HG02759 (cell line): ENCODE results near the gene SOHLH2.

ENCODE experiments used
- ATAC-seq: cut with Tn5 transposase; IDR thresholded peaks from one replicate; pipeline ENCODE4 v1.9.1; 2021; ENCODE audit warnings: mild to moderate bottlenecking, moderate library complexity; ENCODE audit not compliant: unreplicated experiment

Gene SOHLH2

GRCh38 chr13:36132376-36132775, 82.0 kb downstream of the SOHLH2 start:
- ATAC-seq = no peak

DNA sequence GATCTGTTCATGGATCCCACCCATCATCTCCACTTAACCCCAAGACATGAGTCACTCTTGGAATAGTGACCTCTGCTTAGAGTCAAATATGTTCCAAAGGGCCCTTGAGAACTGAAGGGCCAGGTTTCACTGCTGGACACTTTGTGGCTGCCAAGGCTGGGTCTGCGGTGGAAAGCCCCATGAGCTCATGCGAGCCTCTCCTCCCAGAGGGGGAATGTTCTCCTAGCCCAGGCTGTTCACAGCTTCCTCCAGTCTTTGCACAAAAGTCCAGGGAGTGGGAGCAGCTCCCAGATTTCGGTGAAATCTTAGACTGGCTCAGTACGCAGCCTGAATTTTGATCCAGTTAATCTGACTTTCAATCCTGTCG, 82.4 kb downstream of the SOHLH2 start:
- ATAC-seq = no peak

DNA sequence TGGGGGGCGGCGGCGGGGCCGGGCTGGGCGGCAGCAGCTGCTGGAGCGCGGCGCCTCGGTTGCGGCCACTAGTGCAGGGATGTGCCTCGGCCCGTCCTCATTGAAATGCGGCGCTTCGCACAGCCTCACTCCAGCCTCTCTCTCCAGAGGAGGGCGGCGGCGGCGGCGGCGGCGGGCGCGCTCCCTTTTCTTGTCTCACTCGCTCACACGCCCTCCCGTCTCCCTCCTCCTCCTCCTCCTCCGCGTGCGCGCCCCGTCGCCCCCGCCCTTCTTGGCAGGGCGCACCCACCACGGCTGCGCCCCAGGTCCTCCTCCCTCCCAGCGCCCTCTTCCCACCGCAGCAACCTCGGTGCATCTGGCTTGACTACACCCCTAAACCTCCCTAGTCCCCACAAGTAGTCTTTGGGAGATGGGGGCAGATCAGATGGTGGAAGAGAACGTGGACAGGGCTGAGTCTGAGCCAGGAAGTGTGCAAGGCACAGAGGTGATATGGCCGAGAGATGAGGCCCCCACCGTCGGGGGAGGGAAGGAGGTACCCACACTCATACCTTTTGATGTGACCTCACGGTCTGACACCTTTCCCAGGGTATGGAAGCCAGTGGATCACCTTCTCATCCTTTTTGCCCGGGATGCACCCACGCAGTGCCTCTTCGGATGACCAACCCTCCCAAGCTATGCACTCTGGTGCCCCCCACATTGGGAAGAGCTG, 83.0 kb downstream of the SOHLH2 start, which contains the start of gene DCLK1:
TSS of gene DCLK1 (minus strand) at position 161 of the 709 bp plus-strand sequence.
- no peak for ATAC-seq

GRCh38 chr13:36130552-36131221, 83.7 kb downstream of the SOHLH2 start:
- no peak for ATAC-seq

DNA sequence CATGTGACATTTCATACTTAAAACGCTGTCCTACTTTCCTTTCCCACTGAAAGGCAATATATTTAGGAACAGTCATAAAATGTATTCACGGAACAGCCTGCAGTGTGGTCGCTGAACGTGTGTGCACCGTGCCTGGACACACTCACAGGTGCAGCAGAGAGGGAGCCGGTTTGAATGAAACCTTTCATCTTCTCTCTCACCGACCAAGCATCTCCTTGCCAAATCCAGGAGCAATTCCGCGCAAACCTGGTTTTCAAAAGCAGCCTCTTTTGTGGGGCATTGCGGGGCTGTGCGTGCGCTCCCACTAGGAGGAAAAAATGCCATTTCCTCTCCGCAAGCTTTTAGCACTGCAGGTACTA, 84.2 kb downstream of the SOHLH2 start:
- ATAC-seq = no peak

DNA sequence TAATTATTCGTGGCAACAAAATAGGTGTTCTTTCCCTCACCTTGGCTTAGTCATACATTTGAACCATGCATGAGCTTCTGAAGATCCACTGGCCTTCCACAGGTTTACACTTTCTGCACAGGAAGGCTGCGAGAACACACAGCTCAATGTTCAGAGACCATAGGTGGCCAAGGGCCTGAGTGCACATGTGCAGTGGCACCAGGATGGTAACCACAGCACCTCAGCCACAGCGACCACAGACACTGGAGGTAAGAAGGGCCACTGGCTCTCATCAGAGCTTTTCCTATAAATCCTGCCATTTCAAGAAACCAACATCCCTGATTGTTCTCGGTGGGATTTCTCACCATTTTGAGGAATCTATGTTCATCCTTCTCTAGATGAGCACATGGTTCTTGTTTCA, 84.8 kb downstream of the SOHLH2 start:
- ATAC-seq = no peak

- no peak for ATAC-seq
Observed at GRCh38 chr13:36126491-36126890, 87.9 kb downstream of the SOHLH2 start.

DNA sequence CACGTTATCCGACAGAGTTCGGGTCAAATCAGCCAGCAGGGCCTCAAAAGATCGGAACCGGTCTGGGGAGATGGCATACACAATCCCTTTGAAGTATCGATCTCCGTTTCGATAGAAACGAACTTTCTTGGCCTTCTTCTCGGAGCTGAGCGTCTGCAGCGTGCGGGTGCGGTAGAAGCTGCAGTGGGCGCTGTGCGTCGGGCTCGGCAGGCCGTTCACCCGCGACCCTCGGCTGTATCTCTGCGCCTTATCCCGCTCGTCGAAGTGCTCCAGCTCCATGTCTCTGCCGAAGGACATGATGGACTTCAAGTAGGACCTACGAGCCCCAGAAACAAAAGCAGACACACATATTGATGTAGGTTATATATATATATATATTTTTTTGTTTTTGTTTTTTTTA, 88.5 kb downstream of the SOHLH2 start:
- no peak for ATAC-seq

GRCh38 chr13:36124236-36124822, 90.0 kb downstream of the SOHLH2 start:
- no peak for ATAC-seq
